Stimulated activated CD4-positive, alpha-beta T cell treated with anti-CD3 and anti-CD28 coated beads, Interleukin-2, amount 100 ng/mL, for 48 hours (primary cell): ENCODE measurements around the gene KLK13.

ENCODE experiments used
- DNase-seq, 2 donors: peaks; one replicate each; pipeline ENCODE4 v3.0.0-alpha.2; 2020

KLK13 gene

DNA sequence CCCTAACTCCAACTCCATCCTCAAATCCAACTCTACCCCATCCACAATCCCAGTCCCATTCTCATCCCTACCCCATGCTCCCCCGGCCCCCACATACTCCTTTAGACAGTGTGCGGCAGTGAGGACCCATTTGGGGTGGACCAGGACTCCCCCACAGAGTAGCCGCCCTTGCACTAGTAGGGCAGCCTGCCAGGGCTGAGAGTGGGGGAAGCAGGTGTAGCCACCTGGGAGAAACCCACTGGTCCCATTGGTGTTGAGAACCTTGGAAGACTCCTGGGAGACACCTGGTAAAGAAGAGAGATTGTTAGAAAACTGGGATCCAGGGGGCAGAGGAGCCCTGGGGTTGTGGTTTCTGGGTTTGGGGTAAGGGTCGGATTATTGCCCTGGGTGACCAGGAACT is 4.6 kb downstream of the KLK13 start:
- no peak for DNase-seq

GRCh38 chr19:51059715-51060114 is 5.2 kb downstream of the KLK13 start:
- no peak for DNase-seq

GRCh38 chr19:51055866-51056265 is 9.0 kb downstream of the KLK13 start:
- DNase-seq, result no peak

DNA sequence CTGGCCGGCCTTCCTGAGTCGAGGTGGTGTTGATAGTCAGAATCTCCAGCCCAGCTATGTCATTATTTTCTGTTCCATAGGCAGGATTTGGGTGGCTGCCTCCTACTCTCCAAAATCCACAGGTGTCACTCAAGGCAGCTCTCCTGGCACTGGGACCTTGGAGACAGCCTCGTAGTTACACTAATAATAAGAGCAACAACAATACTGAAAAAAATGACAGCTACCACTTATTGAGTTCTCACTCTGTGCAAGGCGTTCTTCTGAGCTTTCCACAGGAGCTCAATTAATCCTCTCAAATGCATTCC is 17.9 kb downstream of the KLK13 start:
- DNase-seq, result no peak

DNA sequence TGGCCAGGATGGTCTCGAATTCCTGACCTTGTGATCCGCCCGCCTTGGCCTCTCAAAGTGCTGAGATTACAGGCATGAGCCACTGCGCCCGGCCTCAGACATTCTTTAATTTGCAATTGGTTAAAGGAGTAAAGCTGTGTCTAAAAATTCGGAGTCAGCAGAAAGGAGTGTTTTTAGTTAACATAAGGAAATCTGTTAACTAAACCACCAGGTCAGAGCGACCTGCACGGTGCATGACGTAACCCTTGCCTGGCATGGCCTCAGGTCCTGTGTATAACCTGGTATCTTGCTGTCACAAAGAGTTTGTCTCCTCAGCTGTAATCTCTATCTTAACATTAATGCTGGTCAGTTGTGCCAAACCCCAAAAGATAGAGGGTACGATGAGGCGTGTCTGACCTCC is 20.6 kb downstream of the KLK13 start:
- DNase-seq, result no peak

DNA sequence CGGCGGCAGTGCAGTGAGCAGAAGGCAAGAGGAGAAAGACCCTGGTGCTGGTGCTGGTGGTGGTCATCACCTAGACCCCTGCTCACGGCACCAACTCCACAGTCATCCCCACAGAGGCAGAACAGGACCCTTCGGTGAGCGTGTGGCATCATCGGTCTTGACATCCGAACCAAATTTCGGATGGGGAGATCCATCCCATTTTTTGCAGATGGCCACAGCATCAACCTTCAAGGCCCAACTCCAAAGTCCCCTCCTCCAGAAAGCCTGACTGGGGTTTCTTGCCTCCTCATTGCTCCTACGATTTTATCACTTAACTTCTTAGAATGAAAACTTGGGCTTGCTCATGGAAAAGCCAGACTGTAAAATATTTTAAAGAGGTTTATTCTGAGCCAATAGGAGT is 21.4 kb downstream of the KLK13 start:
- no peak for DNase-seq

GRCh38 chr19:51040151-51040550 is 24.7 kb downstream of the KLK13 start:
- DNase-seq, result no peak

DNA sequence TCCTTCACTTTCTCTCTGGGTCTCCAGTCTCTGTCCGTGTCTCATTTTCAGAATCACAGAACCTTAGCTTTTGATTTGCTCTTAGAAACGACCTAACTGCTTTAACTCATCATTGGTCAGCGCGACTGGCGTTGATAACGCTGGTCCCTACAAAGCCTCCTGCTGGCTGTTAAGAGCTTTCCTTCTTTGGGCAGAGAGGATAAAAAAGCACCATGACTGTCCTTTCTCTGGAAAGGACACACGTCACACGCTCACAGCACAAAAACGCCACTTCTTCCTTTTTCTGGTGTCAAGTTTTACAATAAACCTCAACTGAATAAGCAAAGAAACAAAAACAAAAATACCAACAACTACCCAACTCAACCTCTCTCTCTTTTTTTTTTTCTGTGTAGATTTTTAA is 28.4 kb downstream of the KLK13 start:
- DNase-seq, result no peak

GRCh38 chr19:51034704-51035103 is 30.2 kb downstream of the KLK13 start, which contains the start of gene KLK12:
Gene KLK12, minus strand, starts transcription at chr19:51035002. Its CDS starts 381 bp downstream, at chr19:51034621.
- no peak for DNase-seq

GRCh38 chr19:51031880-51032225 is 33.0 kb downstream of the KLK13 start:
- no peak for DNase-seq

- no peak for DNase-seq
Observed at GRCh38 chr19:51031220-51031879, 33.5 kb downstream of the KLK13 start.

DNA sequence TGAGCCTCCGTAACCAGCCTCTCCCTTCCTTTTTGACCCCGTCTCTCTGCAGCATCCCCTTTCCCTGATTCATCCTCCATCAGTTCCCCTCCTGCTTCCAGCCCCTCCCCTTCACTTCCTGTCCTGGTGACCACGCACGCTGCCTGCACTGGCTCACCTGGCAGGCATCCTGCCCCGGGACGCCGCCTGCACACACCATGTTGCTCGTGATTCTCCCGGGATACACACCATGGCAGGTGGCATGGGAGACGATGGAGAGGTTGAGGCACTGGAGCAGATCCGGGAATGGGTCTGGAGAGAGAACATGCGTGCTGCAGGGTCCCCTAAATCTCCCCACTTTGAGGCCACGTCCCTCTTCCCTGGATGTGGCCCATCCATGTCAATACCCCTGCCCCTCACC is 34.3 kb downstream of the KLK13 start:
- DNase-seq, result no peak

DNA sequence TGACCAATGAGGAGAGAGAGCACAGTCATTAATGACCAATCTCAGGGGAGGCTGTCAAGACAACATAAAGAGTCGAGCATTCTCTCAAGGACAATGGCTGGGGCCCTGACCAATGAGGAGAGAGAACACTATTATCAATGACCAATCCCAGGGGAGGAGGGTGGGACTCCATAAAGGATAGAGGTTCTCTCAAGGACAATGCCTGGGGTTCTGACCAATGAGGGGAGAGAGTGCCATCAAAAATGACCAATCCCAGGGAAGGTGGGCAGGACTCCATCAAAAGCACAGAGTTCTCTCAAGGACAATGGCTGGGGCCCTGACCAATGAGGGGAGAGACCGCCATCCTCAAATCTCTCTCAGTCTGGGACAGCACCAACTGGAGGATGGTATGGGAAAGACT is 35.2 kb downstream of the KLK13 start:
- no peak for DNase-seq

DNA sequence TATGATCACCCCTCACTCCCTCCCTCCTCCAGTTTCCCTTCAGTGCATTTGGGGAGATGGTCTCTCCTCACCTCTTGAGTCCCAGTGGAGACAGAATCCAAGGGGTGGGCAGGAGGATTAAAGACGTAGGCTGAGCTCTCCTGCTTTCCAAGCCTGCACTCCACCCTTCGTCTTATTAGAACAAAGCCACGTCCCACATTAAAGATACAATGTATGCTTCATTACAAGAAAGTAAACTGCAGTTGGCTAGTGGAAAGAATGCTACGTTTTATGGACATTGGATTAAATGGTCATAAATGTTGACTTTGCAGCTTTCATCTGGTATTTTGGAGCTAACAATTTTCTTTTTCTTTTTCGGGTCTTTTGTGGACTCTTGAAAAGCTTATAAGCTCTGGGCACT is 37.0 kb downstream of the KLK13 start:
- DNase-seq, result no peak

- no peak for DNase-seq
Observed at GRCh38 chr19:51027126-51027806, 37.6 kb downstream of the KLK13 start.

DNA sequence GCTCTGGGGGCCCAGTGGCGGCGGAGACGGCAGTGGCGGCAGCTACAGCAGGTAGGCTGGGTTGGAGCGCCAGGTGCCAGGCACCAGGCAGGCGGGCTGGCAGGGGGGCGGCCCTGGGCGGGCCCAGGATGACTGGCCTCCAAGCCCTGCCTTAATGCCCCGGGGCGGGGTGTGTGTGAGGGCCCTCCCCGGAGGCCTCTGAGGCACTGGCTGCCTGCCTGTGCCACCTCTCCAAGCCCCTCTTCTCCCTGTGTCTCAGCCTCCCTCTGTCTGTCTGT is 38.4 kb downstream of the KLK13 start, which contains the start of gene KLK11:
Gene KLK11, minus strand, starts transcription at position 63 of the 278 bp plus-strand sequence. CDS start 985 bp downstream, outside the sequence.
- DNase-seq, result no peak

- DNase-seq, result no peak
Observed at GRCh38 chr19:51025809-51026553, 38.9 kb downstream of the KLK13 start.

DNA sequence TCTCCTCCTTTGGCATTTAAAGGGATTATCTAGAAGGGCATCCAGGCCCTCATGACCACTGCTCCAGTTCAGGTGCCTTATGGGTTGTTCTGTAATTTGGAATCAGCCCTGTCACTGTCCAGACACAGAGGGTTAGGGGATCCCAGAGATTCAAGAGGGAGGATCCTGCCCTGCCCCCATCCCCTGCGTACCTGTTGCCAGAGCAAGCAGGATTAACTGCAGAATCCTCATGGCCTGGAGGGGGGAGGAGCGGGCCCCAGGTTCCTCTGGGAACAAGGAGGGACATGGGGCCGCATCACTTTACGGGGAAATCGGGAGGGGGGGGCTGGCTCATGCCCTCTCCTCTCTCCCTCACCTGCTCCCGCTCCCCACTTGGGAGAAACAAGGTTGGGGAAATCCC is 39.5 kb downstream of the KLK13 start:
- no peak for DNase-seq

- DNase-seq, result no peak
Observed at GRCh38 chr19:51024924-51025323, 40.0 kb downstream of the KLK13 start.

DNA sequence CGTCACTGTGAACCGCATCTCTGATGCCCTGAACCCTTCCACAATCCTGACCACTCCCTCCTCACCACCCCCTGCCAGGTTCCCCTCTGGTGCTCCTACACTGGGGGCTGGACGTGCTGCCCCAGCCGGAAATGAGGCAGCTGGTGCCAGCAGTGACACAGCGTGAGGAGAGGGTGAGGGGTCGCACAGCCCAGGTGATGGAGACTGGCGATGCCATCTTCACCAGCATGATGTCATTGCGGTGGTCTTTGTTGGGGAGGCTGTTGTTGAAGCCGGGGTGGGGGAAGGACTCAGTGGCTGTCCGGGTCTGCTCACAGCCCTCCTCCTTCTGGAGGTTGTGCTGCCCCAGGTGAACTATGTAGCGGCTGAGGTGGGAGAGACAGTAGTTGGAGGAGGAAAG is 40.9 kb downstream of the KLK13 start:
- no peak for DNase-seq

- no peak for DNase-seq
Observed at GRCh38 chr19:51022526-51022925, 42.4 kb downstream of the KLK13 start.

DNA sequence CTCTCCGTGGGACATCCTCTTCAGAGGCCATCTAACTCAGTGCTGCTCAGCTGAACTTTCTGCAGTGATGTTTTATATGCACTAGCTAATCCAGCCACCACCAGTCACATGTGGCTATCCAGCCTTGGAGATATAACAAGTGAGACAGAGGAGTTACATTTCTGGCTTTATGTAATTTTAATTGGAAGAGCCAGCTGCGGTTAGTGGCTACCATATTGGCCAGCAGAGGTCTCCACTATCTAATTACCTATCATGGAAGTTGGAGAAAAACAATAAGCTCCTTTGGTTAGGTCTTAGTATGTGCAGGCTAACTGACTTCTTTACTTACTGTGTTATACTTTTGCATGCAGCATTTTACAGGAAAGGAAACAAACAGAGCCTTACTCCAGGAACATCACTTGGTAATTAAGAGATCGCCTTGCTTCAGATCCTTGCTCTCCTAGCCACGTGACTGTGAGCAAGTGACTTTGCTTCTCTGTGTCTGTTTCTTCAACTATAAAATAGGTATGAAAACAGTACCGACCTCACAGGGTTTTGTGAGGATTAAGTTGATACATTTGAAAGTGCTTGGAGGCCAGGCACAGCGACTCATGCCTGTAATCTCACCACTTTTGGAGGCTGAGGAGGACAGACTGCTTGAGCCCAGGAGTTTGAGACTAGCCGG is 43.8 kb downstream of the KLK13 start:
- DNase-seq, result no peak

DNA sequence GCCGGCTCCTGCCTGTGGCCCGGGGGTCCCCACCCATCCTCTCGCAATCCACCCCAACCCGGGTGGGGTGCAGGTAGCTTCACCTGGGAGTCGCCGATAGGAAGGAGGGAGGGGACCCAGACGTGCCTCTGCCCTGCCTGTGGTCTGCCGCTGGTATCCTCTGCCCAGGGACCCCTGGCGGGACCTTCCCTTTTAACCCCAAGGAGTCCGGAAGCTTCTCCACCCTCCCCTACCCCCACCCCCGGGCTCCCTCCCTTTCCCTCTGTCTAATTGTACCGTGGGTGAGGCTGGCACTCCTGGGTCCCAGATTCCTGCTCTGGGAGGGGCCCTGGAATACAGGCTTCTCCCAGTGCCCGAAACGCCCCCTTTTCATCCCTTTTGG is 45.4 kb downstream of the KLK13 start, which contains the start of gene KLK10:
Gene KLK10, minus strand, starts transcription at position 166 of the 382 bp plus-strand sequence. CDS start 579 bp downstream, outside the sequence.
- no peak for DNase-seq
